Hepatocyte (in vitro differentiated cells): ENCODE data around the gene UBXN6.

Experiments
- EZH2 ChIP-seq: fragments of 200-600 bp; sonication (generic); IDR thresholded peaks from 2 replicates; pipeline ENCODE4 v1.6.1; 2016; ENCODE audit warnings: antibody characterized with exemption, mild to moderate bottlenecking, borderline replicate concordance
- TF ChIP-seq, protein P1 (sequence below): fragments of 200-600 bp; sonication (generic); IDR thresholded peaks from 2 replicates; pipeline ENCODE4 v1.5.1; 2016; ENCODE audit warnings: antibody characterized with exemption, mild to moderate bottlenecking; ENCODE audit not compliant: poor library complexity

DNA sequence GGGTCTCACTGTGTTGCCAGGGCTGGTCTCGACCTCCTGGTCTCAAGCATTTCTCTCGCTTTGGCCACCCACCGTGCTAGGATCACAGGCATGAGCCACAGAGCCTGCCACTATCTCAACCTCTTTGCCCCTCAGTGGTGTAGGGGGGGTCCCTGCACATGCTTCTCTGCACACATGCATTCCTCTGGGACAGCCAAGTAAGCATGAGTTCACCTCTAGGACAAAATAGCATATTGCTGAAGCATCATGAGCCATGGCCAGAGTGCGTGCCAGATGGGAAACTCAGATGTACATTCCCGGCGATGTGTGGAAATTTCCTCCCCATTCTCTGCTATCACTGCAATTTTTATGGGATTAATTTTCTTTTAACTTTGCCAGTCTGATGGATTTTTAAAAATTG is 32.1 kb downstream of the UBXN6 start:
- TF ChIP-seq, protein P1, sequence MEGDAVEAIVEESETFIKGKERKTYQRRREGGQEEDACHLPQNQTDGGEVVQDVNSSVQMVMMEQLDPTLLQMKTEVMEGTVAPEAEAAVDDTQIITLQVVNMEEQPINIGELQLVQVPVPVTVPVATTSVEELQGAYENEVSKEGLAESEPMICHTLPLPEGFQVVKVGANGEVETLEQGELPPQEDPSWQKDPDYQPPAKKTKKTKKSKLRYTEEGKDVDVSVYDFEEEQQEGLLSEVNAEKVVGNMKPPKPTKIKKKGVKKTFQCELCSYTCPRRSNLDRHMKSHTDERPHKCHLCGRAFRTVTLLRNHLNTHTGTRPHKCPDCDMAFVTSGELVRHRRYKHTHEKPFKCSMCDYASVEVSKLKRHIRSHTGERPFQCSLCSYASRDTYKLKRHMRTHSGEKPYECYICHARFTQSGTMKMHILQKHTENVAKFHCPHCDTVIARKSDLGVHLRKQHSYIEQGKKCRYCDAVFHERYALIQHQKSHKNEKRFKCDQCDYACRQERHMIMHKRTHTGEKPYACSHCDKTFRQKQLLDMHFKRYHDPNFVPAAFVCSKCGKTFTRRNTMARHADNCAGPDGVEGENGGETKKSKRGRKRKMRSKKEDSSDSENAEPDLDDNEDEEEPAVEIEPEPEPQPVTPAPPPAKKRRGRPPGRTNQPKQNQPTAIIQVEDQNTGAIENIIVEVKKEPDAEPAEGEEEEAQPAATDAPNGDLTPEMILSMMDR, result no peak
- no peak for TF ChIP-seq EZH2
